ENCODE results near the gene COG1. TPM values are rescaled to one million over a fixed set of nuclear protein-coding genes. Genes with fewer than 3 reads are reported as not detected.

The COG1 gene
- polyA plus RNA-seq, 2 of the 4 experiments (the other 2 are of a cell fraction): 19.5 to 26.0 TPM

DNA sequence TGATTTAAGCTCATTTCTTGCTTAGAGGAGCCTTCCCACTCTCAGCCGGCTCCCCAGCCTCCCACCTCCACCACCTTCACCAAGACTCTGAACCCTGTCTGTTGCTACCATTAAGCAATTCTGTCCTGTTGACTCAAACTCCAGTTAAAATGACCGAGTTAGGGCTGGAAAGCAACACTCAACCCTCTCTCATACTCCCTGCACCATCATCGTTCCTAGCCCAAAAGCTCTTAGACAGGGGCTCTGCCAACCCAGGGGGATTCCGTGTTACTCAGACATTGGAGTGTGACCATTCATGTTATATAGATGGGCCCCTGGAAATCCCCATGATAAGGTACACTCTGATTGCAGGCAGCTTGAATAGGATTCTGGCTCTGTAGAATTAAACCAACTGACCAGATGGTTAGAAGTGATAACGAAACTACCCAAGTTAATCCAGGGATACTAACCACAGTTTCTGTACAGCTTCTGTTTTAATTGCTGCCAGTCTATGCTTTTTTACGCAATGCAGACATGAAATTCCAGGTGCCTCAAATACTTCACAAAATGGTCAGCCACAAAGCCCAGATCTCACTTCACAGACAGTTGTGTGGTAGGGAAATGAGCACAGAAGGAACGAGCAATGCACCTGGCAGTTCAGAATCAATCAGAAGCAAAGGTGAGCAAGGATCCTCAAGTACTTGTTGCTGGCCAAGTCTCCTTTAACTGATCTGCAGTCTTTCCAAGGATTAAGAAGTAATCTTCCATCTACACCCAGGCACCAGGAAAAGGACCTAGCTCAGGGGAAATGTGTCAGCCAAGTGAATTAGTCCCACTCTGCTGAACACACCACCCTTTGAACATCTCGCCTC lies 25.9 kb upstream of the COG1 start:
- Histone ChIP-seq H3K4me3 (peak overlapping the region; percentile 56; the same call in 2 of the 3 replicates), H3K4me2 (peak overlapping the region; percentile 99), H3K4me1 (peaks cover 27% of the 10 kb centered on the region), H3K27ac (no peak overlapping the region), H3K9me3 (no peaks in the 10 kb centered on the region)
- 68% methylated on average over 8 of the region's 8 CpGs for WGBS (ENCODE audit: missing lambda C conversion rate)
- FAIRE-seq: no peak
- DNase-seq (ENCODE audit: low read depth in 1 of 2, low spot score in 1 of 2): no peak
- ATAC-seq: no peak
- TF ChIP-seq HOXB5 (CRISPR knock-in tag; IDR thresholded peaks at IDR 0.05) (no peak), ESRRA (IDR thresholded peaks at IDR 0.05; ENCODE audit: borderline replicate concordance, low read length) (no peak), TFCP2L1 (CRISPR knock-in tag; IDR thresholded peaks at IDR 0.05) (no peak)
- CTCF ChIA-PET: interaction anchor here (0.9 to 3.5 kb wide), 7 partner anchors 10 to 610 kb away, joined by 3 to 16 read pairs (median 5); no protein-coding TSS in a partner anchor
- POLR2A ChIA-PET: no interaction called here

DNA sequence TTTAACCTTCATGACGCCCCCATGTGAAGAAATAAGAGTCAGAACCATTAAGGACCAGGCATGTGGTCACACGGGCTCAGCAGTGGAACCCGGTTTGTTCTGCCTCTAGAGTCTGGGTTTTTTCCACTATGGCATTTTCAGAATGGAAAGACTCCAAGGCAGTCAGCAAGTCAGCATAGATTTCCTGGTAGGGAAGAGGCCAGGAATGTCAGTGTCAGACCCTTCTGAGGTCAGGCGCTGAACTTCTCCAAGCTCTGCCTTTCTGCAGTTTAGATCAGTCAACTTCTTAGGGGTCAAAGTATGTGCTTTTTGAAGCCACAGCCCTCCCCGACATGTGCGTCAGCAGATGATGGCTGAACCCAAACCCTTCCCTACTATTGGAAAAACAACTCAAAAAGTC lies 24.2 kb upstream of the COG1 start:
- no peak for FAIRE-seq
- Histone ChIP-seq H3K4me2 (no peak overlapping the region), H3K4me3 (no peak overlapping the region), H3K27ac (no peak overlapping the region), H3K4me1 (peaks cover 27% of the 10 kb centered on the region), H3K9me3 (no peaks in the 10 kb centered on the region)
- no peak for TF ChIP-seq MYC (IDR thresholded peaks at IDR 0.05; ENCODE audit: borderline replicate concordance, low read length)
- no peak for TF ChIP-seq CHD4 (IDR thresholded peaks at IDR 0.05; ENCODE audit: borderline replicate concordance)
- no peak for TF ChIP-seq RFX5 (IDR thresholded peaks at IDR 0.05)
- no peak for TF ChIP-seq CBX2 (IDR thresholded peaks at IDR 0.05; ENCODE audit: borderline replicate concordance, low read depth)
- TF ChIP-seq TP53 (CRISPR knock-in tag; IDR thresholded peaks at IDR 0.05): no peak
- no peak for TF ChIP-seq SMC3 (IDR thresholded peaks at IDR 0.05)
- no peak for TF ChIP-seq RCOR1 (IDR thresholded peaks at IDR 0.05; ENCODE audit: low read depth, low read length)
- TF ChIP-seq MAZ (IDR thresholded peaks at IDR 0.05; ENCODE audit: borderline replicate concordance, low read depth, low read length): no peak
- no peak for TF ChIP-seq PBX3 (IDR thresholded peaks at IDR 0.05)
- no peak for TF ChIP-seq ZFP36 (IDR thresholded peaks at IDR 0.05; ENCODE audit: borderline replicate concordance, partially characterized antibody)
- TF ChIP-seq, protein P1, sequence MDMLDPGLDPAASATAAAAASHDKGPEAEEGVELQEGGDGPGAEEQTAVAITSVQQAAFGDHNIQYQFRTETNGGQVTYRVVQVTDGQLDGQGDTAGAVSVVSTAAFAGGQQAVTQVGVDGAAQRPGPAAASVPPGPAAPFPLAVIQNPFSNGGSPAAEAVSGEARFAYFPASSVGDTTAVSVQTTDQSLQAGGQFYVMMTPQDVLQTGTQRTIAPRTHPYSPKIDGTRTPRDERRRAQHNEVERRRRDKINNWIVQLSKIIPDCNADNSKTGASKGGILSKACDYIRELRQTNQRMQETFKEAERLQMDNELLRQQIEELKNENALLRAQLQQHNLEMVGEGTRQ (IDR thresholded peaks at IDR 0.05): no peak
- no peak for TF ChIP-seq EP300 (IDR thresholded peaks at IDR 0.05)
- TF ChIP-seq HEYL (CRISPR knock-in tag; IDR thresholded peaks at IDR 0.05): no peak
- no peak for TF ChIP-seq JUN (IDR thresholded peaks at IDR 0.05)
- DNase-seq (ENCODE audit: low read depth in 1 of 2, low spot score in 1 of 2): no peak
- CTCF ChIA-PET: interaction anchor here (1.4 to 3.5 kb wide), 4 partner anchors 12 to 443 kb away, joined by 3 to 16 read pairs (median 8); no protein-coding TSS in a partner anchor
- ATAC-seq: no peak
- POLR2A ChIA-PET: no interaction called here
- 70% methylated on average over 6 of the region's 6 CpGs for WGBS (ENCODE audit: missing lambda C conversion rate)

DNA sequence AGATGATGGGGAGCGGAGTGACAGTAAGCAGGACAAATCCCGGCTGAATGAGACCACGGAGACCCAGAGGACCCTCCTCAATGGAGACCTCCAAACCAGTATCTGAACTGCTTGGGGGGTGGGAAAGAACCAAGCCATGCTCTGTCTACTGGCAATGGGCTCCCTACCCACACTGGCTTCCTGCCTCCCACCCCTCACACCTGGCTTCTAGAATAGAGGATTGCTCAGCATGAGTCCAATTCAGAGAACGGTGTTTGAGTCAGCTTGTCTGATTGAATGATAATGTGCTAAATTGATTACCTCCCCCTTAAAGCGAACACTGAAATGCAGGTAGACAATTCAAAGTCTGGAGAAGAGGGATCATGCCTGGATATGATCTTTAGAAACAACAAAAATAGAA lies 22.5 kb upstream of the COG1 start:
- TF ChIP-seq HOXA7 (CRISPR knock-in tag; IDR thresholded peaks at IDR 0.05): no peak
- Histone ChIP-seq H3K4me1 (peaks cover 16% of the 10 kb centered on the region), H3K27ac (no peak overlapping the region), H3K4me2 (no peak overlapping the region), H3K4me3 (no peak overlapping the region), H3K9me3 (no peaks in the 10 kb centered on the region)
- ATAC-seq: no peak
- 62% methylated on average over 5 of the region's 5 CpGs for WGBS (ENCODE audit: missing lambda C conversion rate)
- FAIRE-seq: no peak
- CTCF ChIA-PET: interaction anchor here (1.0 to 5.1 kb wide), 3 partner anchors 14 to 444 kb away, joined by 3 to 40 read pairs (median 10); no protein-coding TSS in a partner anchor
- DNase-seq (ENCODE audit: low read depth in 1 of 2, low spot score in 1 of 2): no peak
- POLR2A ChIA-PET: no interaction called here

DNA sequence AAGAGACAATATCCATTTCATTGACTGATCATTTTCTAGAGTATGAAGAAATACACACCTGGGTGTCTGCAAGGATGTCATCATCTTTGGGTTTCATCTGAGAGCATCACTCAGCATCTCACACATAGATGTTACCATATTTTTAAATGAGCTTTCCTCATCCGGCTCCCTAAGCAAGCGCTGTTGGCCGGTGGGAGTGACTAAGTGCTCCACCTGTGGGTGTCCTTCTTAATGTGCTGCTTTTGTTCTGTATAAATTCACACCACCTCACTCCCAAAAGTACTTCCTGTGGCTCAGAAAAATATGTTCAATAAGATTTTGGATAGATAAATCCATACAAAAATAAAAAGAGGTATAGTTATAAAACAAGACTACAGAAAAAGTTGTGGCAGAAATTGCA lies 20.6 kb upstream of the COG1 start:
- Histone ChIP-seq H3K27ac (no peak overlapping the region), H3K4me3 (no peak overlapping the region), H3K4me1 (no peaks in the 10 kb centered on the region), H3K9me3 (no peaks in the 10 kb centered on the region), H3K4me2 (no peak overlapping the region)
- ATAC-seq: no peak
- WGBS (ENCODE audit: missing lambda C conversion rate): 87% methylated on average over 3 of the region's 3 CpGs
- DNase-seq (ENCODE audit: low read depth in 1 of 2, low spot score in 1 of 2): no peak
- no peak for FAIRE-seq
- CTCF ChIA-PET: interaction anchor here (1.0 to 5.1 kb wide), 4 partner anchors 17 to 612 kb away, joined by 3 to 40 read pairs (median 9); no protein-coding TSS in a partner anchor
- POLR2A ChIA-PET: no interaction called here
- TF ChIP-seq ZFP36 (IDR thresholded peaks at IDR 0.05; ENCODE audit: borderline replicate concordance, partially characterized antibody) (no peak), HES2 (IDR thresholded peaks at IDR 0.05) (no peak), KDM5A (IDR thresholded peaks at IDR 0.05) (no peak), BCL3 (IDR thresholded peaks at IDR 0.05) (no peak), CBX8 (IDR thresholded peaks at IDR 0.05) (no peak), HEYL (CRISPR knock-in tag; IDR thresholded peaks at IDR 0.05) (no peak), POLR2AphosphoS2 (conservative IDR thresholded peaks at IDR 0.05; ENCODE audit: low read length) (no peak), FOXS1 (CRISPR knock-in tag; IDR thresholded peaks at IDR 0.05) (no peak), EP300 (IDR thresholded peaks at IDR 0.05) (no peak)
- TF ChIP-seq, protein P2, sequence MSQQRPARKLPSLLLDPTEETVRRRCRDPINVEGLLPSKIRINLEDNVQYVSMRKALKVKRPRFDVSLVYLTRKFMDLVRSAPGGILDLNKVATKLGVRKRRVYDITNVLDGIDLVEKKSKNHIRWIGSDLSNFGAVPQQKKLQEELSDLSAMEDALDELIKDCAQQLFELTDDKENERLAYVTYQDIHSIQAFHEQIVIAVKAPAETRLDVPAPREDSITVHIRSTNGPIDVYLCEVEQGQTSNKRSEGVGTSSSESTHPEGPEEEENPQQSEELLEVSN (IDR thresholded peaks at IDR 0.05; ENCODE audit: borderline replicate concordance, low read depth): no peak
- TF ChIP-seq, protein P1 (IDR thresholded peaks at IDR 0.05): no peak

Measured in A549 (cell line).